Measurements from ENCODE around the gene TXK.

The TXK gene

DNA sequence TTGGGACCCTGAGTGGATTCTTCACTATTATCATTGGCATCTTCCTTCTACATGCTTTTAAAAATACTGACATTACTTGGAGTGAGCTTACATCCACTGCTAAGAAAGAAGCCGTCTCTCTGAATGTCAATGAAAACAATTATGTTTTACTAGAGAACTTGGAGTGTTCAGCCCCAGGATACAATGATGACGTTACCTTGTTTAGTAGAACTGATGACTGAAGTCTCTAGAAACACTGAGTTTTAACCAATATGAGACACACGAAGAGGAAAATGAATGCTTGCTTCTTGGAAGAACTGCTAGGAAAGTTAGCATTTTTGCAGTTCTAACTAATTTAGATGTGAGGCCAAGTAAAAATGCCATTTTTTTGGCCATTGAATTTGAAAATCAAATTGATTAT lies 98.1 kb downstream of the TXK start:
- in situ Hi-C loops (cut with MboI; ENCODE audit: low pct_unique_long_range_greater_than_20kb, low sequenced_read_pairs), result no loop called here
- DNase-seq, result no peak

DNA sequence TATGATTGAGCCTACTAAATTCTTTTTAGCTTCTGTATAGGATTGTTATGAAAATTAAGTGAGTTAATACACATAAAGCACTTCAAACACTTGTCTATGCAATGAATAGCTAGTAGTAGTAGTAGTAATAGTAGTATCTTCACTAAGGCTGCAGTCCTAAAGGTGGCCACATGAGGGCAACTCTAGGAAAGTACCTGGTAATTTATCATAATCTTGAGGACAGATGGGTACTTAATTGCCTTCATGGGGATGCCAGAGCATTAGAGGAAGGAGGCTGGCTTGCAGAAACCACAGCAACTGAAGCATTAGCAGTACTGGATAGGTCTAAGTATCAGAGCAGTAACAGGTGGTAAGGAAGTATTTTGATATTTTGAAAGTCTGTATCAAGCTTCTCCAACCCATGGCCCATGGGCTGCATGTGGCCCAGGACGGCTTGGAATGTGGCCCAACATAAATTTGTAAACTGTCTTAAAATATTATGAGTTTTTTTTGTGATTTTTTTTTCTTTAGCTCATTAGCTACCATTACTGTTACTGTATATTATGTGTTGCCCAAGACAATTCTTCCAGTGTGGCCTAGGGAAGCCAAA lies 100.1 kb downstream of the TXK start:
- DNase-seq, result peak; percentile 59
- in situ Hi-C loops (cut with MboI; ENCODE audit: low pct_unique_long_range_greater_than_20kb, low sequenced_read_pairs), result no loop called here

GRCh38 chr4:48033412-48033811 lies 100.6 kb downstream of the TXK start:
- in situ Hi-C loops (cut with MboI; ENCODE audit: low pct_unique_long_range_greater_than_20kb, low sequenced_read_pairs), result no loop called here
- DNase-seq, result no peak

DNA sequence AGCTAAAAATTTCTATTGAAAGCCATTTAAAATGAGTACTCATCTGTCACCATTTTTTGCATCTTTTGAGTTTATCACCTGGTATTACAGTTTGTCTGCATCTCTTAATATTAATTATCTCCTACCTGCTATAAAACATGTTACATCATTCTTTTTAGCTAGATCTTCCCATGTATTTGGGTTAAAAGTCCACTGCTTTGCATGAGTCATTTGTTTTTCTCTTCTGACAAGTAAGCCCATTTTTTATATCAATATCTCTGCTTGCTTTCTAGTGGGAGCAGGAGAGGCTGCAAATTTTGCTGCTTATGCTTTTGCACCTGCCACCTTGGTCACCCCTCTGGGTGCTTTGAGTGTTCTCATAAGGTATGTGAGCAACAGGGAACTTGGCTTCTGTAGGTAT lies 101.3 kb downstream of the TXK start:
- no peak for DNase-seq
- in situ Hi-C loops (cut with MboI; ENCODE audit: low pct_unique_long_range_greater_than_20kb, low sequenced_read_pairs), result no loop called here

DNA sequence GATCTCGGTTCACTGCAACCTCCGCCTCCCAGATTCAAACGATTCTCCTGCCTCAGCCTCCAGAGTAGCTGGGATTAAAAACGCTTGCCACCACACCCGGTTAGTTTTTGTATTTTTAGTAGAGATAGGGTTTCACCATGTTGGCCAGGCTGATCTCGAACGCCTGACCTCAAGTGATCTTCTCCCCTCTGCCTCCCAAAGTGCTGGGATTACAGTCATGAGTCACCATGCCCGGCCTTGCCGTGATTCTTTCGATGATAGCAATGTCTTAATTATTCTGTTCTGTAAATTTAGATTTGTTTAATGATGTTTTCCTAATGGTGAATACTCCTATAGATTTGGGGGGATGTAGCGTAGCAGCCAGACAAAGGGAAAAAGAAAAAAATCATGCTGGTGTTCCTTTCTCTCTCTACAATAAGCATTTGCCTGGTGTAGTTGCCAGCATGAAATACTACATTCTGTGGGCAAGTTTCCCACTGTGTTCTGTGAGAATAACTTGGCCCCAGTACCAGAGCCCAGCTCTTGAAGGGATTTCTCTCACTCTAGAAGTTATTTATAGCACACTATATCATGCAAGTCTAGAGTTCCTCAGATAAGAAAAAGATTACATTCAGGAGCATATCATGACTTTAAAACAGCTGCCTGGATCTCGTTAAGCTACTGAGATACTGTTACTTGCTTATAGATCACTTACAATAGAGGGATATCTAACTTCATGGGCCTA lies 102.1 kb downstream of the TXK start:
- in situ Hi-C loops (cut with MboI; ENCODE audit: low pct_unique_long_range_greater_than_20kb, low sequenced_read_pairs), result no loop called here
- no peak for DNase-seq

- no peak for DNase-seq
- in situ Hi-C loops (cut with MboI; ENCODE audit: low pct_unique_long_range_greater_than_20kb, low sequenced_read_pairs), result no loop called here
Observed at GRCh38 chr4:48030470-48030869, 103.6 kb downstream of the TXK start.

DNA sequence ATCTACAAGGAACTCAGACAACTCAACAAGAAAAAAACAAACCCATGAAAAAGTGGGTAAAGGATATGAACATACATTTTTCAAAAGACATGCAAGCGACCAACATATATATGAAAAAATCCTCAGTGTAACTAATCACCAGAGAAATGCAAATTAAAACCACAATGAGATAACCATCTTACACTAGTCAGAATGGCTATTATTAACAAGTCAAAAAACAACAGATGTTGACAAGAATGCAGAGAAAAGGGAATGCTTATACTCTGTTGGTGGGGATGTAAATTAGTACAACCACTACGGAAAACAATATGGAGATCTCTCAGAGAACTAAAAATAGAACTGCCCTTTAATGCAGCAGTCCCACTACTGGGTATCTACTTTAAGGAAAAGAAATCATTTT lies 105.4 kb downstream of the TXK start:
- no peak for DNase-seq
- in situ Hi-C loops (cut with MboI; ENCODE audit: low pct_unique_long_range_greater_than_20kb, low sequenced_read_pairs), result no loop called here

- no peak for DNase-seq
- in situ Hi-C loops (cut with MboI; ENCODE audit: low pct_unique_long_range_greater_than_20kb, low sequenced_read_pairs), result no loop called here
Observed at GRCh38 chr4:48027653-48028052, 106.4 kb downstream of the TXK start.

GRCh38 chr4:48025005-48025404 lies 109.0 kb downstream of the TXK start:
- DNase-seq, result no peak

GRCh38 chr4:48024522-48024921 lies 109.5 kb downstream of the TXK start:
- no peak for DNase-seq
- in situ Hi-C loops (cut with MboI; ENCODE audit: low pct_unique_long_range_greater_than_20kb, low sequenced_read_pairs), result no loop called here

More at GRCh38 chr4:48025005-48025404, 109.0 kb downstream of the TXK start:
- in situ Hi-C loops (cut with MboI; ENCODE audit: low pct_unique_long_range_greater_than_20kb, low sequenced_read_pairs), result no loop called here

GRCh38 chr4:48022192-48022799 lies 111.8 kb downstream of the TXK start:
- no peak for DNase-seq
- in situ Hi-C loops (cut with MboI; ENCODE audit: low pct_unique_long_range_greater_than_20kb, low sequenced_read_pairs), result no loop called here

DNA sequence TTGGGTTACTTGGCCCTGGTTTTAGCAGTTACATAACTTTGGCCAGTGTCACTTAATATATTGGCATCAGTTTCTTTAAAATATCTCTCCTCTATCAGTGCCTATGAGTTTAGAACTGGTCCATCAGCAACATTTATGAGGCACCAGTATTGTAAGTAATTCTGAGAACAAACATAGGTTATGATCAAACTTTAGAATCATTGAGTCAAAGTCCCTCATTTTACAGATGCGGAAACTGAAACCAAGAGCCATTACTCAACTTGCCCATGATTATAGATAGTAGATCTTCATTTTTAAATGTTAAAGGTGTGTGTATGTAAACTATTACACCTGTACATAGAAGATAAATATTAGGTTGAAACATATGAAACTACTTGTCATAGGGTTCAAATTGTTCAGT lies 113.0 kb downstream of the TXK start:
- in situ Hi-C loops (cut with MboI; ENCODE audit: low pct_unique_long_range_greater_than_20kb, low sequenced_read_pairs), result no loop called here
- DNase-seq, result no peak

GRCh38 chr4:48018112-48018511 lies 115.9 kb downstream of the TXK start:
- in situ Hi-C loops (cut with MboI; ENCODE audit: low pct_unique_long_range_greater_than_20kb, low sequenced_read_pairs), result no loop called here
- DNase-seq, result no peak

GRCh38 chr4:48017108-48017571 lies 116.9 kb downstream of the TXK start:
- in situ Hi-C loops (cut with MboI; ENCODE audit: low pct_unique_long_range_greater_than_20kb, low sequenced_read_pairs), result no loop called here
- DNase-seq, result peak; percentile 31

All from KBM-7 (cell line).